AG10803 (cell line): Measurements from ENCODE around the gene ADAT3.

ENCODE experiments used
- DNase-seq: peaks from one replicate; pipeline ENCODE4 v3.0.0; 2010; ENCODE audit warnings: low read depth
- H3K4me3 ChIP-seq: 2 replicates; pipeline ENCODE4 v1.5.1; 2011; ENCODE audit warnings: mild to moderate bottlenecking, low read length, control low read depth
- TF ChIP-seq, protein P1 (sequence below): conservative IDR thresholded peaks from 2 replicates; pipeline ENCODE4 v1.5.1; 2011; ENCODE audit warnings: mild to moderate bottlenecking, low read length, control low read depth, inconsistent platforms

Gene ADAT3

DNA sequence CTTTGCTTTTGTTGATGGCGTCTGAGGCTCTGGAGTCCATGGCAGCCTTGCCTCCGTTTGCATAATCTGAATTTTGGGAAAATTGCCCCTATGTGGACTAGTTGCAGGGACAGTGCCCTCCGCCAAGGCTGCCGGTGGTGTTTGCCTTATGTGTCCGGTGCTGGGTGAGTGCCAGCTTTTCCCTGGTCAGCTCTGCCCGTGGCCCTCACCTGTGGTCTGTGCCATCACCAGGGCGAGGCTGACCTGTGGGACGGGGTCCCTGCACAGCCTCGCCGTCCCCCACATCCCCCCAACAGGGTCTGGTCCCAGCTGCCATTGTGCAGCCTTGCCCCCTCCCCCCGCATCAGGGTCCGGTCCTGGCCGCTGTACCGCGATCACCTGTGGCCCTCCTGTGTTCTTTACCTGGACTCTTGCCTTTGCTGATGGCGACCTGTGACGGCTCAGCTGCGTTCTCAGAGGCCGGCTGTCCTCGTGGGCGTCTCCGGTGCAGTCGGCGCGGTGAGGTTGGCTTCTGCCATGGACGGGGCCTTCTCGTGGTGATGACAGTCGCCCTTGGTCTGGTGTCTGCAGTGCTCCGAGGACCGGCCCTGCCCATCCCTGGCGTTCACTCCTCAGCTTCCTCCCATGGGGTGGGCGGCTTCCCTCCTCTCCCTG, 48.4 kb downstream of the ADAT3 start:
- TF ChIP-seq, protein P1, sequence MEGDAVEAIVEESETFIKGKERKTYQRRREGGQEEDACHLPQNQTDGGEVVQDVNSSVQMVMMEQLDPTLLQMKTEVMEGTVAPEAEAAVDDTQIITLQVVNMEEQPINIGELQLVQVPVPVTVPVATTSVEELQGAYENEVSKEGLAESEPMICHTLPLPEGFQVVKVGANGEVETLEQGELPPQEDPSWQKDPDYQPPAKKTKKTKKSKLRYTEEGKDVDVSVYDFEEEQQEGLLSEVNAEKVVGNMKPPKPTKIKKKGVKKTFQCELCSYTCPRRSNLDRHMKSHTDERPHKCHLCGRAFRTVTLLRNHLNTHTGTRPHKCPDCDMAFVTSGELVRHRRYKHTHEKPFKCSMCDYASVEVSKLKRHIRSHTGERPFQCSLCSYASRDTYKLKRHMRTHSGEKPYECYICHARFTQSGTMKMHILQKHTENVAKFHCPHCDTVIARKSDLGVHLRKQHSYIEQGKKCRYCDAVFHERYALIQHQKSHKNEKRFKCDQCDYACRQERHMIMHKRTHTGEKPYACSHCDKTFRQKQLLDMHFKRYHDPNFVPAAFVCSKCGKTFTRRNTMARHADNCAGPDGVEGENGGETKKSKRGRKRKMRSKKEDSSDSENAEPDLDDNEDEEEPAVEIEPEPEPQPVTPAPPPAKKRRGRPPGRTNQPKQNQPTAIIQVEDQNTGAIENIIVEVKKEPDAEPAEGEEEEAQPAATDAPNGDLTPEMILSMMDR = no peak

DNA sequence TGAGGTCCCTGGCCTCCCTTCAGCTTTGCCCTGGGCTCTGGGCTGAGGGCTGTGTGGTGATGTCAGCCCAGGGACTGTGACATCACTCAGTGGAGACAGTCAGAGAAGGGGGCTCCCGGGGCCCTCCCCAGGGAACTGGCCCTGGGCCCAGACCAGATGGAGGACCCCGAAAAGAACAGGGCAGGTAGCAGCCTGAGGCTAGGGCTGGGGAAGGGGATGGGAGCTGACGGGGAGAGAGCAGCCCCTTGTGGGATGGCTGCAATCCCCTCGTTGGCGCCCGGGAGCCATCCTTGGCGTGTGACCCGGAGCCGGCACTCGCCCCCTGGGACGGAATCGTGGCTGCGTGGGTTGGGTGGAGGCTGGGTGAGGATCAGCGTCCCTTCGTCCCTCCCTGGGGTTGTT, 49.3 kb downstream of the ADAT3 start:
- TF ChIP-seq, protein P1 = no peak
- no peak for DNase-seq

More for the DNA sequence above, 48.4 kb downstream of the ADAT3 start:
- no peak overlapping the region for H3K4me3 ChIP-seq
- no peak for DNase-seq

DNA sequence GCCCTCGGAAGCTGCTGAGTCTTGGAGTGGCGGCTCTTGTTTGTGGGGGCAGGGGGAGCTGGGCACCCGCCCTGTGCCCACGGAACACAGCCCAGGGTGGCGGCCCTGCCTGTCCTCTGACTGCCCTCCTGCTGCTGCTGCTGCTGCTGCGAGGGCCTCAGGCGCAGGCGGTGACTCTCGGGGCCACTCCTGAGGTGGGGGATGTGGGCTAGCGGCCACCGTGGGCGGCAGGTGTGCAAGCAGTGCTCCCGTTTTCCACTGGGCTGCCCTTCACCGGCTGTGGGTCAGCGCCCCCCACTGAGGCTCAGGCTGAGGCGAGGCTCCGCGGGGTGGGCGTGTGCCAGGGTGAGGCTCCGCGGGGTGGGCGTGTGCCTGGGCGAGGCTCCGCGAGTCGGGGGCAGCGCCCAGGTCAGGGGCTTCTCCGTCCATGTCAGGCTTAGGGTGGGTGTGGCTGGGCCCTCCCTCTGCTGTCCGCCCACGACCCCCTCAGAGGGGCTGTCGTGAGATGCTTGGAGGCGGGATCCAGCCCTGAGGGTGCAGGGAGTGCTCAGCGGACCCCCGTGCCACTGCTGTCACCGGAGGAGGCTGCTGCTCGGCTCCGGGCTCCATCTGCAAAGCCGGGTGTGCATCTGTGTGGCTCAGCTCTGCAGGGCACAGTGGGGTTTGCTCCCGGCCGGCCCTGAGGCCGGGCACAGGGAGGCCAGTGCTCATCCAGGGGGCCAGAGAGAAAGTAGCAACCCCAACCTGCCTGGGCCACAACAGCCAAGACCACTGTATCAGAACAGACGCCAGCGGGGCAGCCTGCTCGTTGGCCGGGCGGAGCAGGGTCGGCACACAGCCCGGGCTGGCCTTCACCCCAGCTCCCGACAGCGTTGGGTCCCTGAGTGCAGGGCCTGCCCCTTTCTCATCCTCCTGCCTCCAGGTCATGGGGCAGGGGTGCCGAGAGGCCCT, 50.2 kb downstream of the ADAT3 start:
- TF ChIP-seq, protein P1 = no peak
- no peak overlapping the region for H3K4me3 ChIP-seq
- DNase-seq = no peak

More for the DNA sequence above, 49.3 kb downstream of the ADAT3 start:
- H3K4me3 ChIP-seq = no peak overlapping the region

DNA sequence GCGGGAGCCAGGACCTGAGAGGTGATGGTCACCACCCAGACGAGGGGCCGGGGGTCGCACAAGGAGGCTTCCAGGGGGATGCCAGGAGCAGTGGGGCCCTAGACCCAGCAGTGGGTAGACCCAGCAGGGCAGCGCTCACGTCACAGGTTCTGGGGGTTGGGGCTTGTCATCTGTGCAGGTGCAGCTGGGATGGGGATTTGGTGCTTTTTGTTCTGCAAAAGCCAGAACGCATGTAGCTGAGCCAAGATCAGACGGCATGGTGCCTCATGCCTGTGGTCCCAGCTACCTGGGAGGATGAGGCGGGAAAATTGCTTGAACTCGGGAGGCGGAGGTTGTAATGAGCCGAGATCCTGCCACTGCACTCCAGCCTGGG, 50.9 kb downstream of the ADAT3 start:
- DNase-seq = no peak
- TF ChIP-seq, protein P1 = no peak
- no peak overlapping the region for H3K4me3 ChIP-seq

DNA sequence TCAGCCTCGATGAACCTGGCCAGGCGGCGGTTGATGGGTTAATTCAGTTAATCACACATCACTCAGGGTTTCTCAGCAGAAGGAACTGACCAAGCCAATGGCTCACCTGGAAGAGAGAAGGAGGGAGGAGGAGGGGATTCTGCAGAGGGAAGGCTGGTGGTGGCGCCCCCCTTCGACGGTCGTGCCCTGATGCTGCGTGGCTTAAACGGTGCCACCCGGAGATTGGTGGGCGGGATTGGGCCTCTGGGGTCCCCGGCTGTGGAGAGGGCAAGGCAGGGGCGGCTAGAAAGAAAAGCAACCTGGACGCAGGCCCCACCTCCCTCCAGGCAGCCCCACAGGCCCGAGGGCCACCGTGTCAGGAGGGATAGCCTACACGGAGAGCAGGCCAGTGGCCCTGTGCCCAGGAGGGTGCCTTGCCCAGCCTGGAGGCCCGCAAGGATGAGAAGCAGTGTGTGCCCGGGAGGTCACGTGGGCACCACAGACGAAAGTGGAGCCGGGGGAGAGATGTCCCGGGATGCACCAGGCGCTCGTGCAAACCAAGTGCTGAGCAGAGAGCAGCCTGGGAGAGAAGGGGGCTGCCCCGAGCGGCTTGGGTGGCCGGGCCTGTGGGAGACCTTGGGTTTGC, 51.8 kb downstream of the ADAT3 start:
- H3K4me3 ChIP-seq = no peak overlapping the region
- TF ChIP-seq, protein P1 = no peak
- no peak for DNase-seq

DNA sequence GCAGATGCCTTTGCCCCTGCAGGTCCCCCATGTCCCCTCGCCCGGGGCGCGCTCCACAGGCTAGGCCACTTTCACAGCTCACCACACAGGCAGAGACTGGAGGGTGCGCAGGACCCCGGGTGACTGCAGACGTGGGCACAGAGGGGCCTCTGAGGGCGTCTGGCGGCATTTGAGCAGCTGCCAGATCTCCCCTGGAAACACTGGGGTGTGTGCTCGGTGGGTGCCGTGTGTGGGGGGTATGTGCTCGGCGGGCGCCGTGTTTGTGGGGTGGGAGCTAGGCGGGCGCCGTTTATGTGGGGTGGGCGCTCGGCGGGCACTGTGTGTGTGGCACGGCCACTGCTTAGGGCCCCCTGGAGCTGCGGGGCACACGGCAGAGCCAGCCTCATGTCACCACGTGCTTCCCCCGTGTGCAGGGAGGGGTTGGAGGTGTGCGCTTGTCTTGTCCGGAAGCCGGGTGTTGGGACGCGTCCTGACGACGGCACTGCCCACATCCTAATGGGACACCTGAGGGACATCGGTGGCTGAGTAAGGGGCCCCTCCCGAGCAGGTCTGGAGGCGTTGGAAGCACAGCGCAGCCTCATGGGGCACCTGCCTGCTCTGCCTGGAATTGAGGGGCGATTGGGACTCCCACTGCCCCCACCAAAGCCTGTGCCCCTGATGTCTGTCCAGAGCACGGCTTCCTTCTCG, 52.5 kb downstream of the ADAT3 start:
- TF ChIP-seq, protein P1 = no peak
- H3K4me3 ChIP-seq = no peak overlapping the region
- DNase-seq = no peak
